Astrocyte of the spinal cord (primary cell): ENCODE measurements around the gene MRPL27.
A peak's percentile ranks its signal among the peaks of the same experiment; 100 is the strongest.
"Not testable (repeated sequence)": the region's sequence is repeated elsewhere in the genome, so short reads cannot be mapped to it uniquely, and the experiment has no call there.

Experiments used
- DNase-seq: peaks from one replicate; pipeline ENCODE4 v3.0.0; 2011; ENCODE audit warnings: low read depth, low spot score
- H3K4me3 ChIP-seq: 2 replicates; pipeline ENCODE4 v1.5.1; 2011; ENCODE audit warnings: low read depth, mild to moderate bottlenecking, low read length, moderate library complexity
- in situ Hi-C: cut with HindIII; loops from 2 replicates; pipeline ENCODE4 v1.10.0; 2017; ENCODE audit warnings: low sequenced_read_pairs
- TF ChIP-seq, protein P1 (sequence below): IDR thresholded peaks from 2 replicates; pipeline ENCODE4 v1.5.1; 2012; ENCODE audit warnings: low read depth, mild to moderate bottlenecking, low read length, inconsistent platforms

Gene MRPL27

DNA sequence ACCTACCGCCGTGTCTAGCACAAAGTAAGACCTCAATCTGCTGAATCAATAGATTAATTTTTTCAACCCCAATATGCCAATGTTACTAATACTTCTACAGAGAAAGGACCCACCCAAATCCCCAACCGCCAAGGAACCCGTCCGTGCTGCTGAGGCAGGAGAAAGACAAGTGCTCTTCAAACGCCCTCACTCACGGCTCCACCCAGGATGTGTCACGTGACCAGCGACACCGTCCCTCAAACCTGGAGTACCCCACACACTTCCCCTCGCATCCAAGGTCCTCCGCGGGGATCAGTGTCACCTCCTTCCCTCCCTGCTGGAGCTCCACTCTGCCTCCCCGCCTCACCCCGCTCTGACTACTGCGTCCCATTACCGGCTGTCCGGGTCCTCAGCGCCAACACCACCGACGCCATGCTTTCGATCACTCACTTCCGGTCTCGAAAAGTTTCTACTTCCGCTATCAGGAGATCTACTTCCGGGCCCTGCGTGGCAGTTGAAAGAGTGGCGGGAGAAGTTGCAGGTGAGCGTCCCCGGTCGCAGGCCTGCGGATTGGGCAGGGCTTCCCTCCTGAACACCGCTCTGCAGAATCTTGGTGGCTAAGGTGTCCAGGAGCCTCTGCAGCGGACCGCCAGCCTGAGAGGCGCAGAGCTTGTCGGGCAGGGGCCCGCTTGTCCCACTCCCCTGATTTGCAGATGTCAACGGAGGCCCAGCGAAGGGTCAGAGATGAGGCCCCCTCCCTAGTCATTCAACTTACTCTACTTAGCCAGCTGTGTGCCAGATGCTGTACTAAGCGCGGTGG, at the start of gene MRPL27, which contains the start of gene EME1:
Gene MRPL27 (minus strand): TSS at position 427 of the 799 bp plus-strand sequence. CDS start 14 bp downstream, at position 413.
Gene EME1 (plus strand): TSS at position 472 of the 799 bp plus-strand sequence. CDS start 1,980 bp downstream, outside the sequence.
- TF ChIP-seq, protein P1, sequence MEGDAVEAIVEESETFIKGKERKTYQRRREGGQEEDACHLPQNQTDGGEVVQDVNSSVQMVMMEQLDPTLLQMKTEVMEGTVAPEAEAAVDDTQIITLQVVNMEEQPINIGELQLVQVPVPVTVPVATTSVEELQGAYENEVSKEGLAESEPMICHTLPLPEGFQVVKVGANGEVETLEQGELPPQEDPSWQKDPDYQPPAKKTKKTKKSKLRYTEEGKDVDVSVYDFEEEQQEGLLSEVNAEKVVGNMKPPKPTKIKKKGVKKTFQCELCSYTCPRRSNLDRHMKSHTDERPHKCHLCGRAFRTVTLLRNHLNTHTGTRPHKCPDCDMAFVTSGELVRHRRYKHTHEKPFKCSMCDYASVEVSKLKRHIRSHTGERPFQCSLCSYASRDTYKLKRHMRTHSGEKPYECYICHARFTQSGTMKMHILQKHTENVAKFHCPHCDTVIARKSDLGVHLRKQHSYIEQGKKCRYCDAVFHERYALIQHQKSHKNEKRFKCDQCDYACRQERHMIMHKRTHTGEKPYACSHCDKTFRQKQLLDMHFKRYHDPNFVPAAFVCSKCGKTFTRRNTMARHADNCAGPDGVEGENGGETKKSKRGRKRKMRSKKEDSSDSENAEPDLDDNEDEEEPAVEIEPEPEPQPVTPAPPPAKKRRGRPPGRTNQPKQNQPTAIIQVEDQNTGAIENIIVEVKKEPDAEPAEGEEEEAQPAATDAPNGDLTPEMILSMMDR = no peak
- in situ Hi-C loops = no loop called here
- DNase-seq = peak; percentile 88
- H3K4me3 ChIP-seq = peak within 1 kb of the TSS; percentile 96

DNA sequence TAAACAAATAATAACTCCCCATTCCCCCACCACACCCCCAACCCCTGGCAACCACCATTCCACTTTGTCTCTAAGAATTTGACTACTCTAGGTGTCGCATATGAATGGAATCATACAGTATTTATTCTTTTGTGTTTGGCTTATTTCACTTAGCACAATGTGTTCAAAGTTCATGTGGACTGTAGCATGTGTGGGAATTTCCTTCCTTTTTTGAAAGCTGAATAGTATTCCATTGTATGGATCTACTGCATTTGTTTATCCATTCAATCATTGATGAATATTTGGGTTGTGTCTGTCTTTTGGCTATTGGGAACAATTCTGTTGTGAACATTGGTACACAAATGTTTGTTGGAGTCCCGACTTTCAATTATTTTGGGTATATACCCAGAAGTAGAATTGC, 49.8 kb upstream of the MRPL27 start:
- TF ChIP-seq, protein P1 = no peak
- in situ Hi-C loops = no loop called here

DNA sequence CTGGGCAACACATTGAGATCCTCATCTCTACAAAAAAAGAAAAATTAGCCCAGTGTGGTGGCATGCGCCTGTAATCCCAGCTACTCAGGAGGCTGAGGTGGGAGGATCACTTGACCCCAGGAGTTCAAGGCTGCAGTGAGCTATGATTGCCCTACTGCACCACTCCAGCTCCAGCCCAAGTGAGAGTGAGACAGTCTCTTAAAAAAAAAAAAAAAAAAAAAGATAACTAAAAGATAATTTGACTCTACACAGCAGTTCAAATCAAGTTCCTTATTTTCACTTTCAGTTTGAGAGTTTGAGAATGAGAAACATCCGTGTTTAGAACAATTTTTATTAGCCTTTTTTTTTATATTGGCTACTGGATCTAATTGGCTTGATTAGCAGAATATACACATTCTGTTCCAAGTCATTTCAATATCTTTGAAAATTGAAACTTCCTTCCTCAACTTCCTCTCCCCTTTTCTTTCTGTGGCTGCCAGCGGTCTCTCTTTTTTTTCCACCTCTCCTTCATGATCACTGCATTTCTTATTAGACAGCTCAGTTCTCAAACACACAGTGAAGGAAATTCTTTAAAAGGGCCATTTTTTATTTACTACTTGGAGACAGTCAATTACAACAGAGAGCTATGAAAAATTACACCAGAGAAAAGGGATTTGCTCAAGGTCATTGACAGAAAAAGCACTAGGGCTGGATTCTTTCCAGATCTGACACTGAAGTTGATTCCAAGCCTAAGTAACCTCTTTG, 48.5 kb upstream of the MRPL27 start:
- in situ Hi-C loops = no loop called here
- H3K4me3 ChIP-seq = no peak overlapping the region
- TF ChIP-seq, protein P1 = no peak
- DNase-seq = peak; percentile 31

More for the DNA sequence above, 49.8 kb upstream of the MRPL27 start:
- no peak for DNase-seq
- H3K4me3 ChIP-seq = no peak overlapping the region

DNA sequence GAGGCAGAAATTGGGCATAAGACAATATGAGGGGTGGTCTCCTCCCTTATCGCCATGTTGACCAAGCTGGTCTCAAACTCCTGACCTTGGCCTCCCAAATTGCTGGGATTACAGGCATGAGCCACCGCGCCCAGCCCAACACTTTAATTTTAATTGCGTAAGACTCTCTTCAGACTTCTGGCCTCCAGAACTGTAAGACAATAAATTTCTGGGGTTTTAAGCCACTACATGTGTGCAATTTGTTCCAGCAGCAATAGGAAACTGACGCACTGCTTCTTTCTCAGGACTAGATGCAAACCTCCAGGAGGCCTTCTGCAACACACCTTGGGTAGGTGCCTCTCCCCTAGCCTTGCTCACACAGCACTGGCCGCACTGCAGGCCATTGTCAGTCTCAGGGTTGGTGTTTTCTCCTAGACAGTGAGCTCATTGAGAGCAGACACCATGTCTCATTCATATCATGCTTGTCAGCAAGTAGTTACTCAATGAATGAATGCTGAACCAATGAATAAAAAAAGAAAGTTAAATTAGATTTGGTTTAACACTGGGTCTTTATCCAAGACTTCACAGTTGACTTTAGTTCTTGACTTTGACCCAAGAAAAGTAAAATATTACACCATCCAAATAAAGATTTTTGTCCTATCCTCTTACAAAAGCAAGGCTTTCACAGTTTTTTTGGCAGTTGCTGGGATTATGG, 47.6 kb upstream of the MRPL27 start:
- in situ Hi-C loops = no loop called here
- no peak for DNase-seq
- TF ChIP-seq, protein P1 = no peak
- H3K4me3 ChIP-seq = no peak overlapping the region

DNA sequence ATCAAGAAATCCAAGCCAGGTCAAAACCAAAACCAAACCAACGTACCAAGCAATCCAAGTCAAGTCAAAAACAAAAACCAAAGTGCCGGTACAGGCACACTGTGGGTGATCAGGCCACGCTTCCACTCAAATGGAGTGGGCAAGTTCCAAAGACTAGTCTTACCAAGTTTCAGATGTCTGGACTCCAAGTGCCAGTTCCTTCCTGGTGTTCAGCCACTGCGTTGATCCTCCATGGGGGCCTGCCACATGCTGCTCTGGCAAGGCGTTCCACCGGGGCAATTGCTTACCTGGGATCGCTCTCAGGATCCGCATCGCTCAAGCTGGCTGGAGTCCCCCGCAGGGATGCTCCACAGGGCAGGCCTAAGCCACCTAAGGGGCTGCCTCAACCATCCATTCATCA, 46.6 kb upstream of the MRPL27 start:
- in situ Hi-C loops = not testable (repeated sequence)

DNA sequence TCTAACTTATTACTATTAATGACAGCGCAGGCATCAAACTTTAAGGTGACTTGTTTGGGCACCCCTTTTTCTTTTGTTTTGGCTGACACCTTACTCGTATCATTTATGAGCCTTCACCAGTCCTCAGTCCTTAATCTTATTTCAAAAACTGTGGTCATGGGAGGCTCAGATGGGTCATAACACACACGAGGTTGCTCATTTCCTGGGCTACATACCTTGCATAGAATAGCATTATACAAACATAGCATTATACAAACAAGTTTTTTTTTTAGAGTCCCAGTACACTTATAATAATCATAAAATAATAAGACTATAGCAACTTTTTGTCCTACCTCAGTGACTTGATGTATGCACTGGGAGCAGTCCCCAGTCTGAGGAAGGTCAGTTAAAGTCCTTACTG, 41.8 kb upstream of the MRPL27 start:
- TF ChIP-seq, protein P1 = no peak
- in situ Hi-C loops = no loop called here
- H3K4me3 ChIP-seq = no peak overlapping the region
- no peak for DNase-seq

More for the DNA sequence above, 46.6 kb upstream of the MRPL27 start:
- not testable (repeated sequence) for DNase-seq, H3K4me3 ChIP-seq
